GM12878 (cell line): ENCODE measurements around the gene GCSAM. TPM values are rescaled to one million over a fixed set of nuclear protein-coding genes. Genes with fewer than 3 reads are reported as not detected.
A peak's percentile ranks its signal among the peaks of the same experiment; 100 is the strongest.

Experiments
- ATAC-seq: fragments of 200-7000 bp; cut with Tn5 transposase; 3 replicates; pipeline ENCODE4 v1.9.1; 2020; ENCODE audit warnings: mild to moderate bottlenecking, moderate library complexity
- BruUV-seq: library from RNA; stranded (reverse); fragments of 400-500 nt; replicated peaks from 2 replicates; lab custom pipeline; 2021; lab: Mats Ljungman, UMichigan
- CTCF ChIA-PET: fragments of 300-600 bp; sonication (Branson Sonifier 250); formaldehyde crosslinking; extraction: SDS; loops from one replicate; lab custom pipeline; 2021; ENCODE audit warnings: inconsistent platforms; lab: Yijun Ruan, JAX
- POLR2A ChIA-PET: fragments of 350-600 bp; formaldehyde crosslinking; extraction: SDS; loops from one replicate; lab custom pipeline; 2021; ENCODE audit warnings: inconsistent platforms; lab: Charles Lee
- RAD21 ChIA-PET: fragments of 300-600 bp; sonication (Branson Sonifier 250); formaldehyde crosslinking; loops from one replicate; lab custom pipeline; 2023; ENCODE audit warnings: antibody characterized with exemption; ENCODE audit not compliant: unreplicated experiment; lab: Charles Lee
- SMC1A ChIA-PET: fragments of 300-600 bp; sonication (Branson Sonifier 250); formaldehyde crosslinking; loops from one replicate; lab custom pipeline; 2023; ENCODE audit not compliant: unreplicated experiment, uncharacterized antibody; lab: Charles Lee
- DNase-seq: peaks from one replicate; pipeline ENCODE4 v3.0.0-alpha.2; 2011; ENCODE audit warnings: low read depth, low spot score
- FAIRE-seq: peaks from 3 replicates; lab custom pipeline; 2011; peaks lifted over from hg19 to GRCh38; lab: Jason Lieb, UNC
- H2AFZ ChIP-seq: 2 replicates; pipeline ENCODE4 v1.6.0; 2011; ENCODE audit warnings: low read depth, low read length, control low read depth; ENCODE audit not compliant: control insufficient read depth
- H3K27ac ChIP-seq: 2 replicates; pipeline ENCODE4 v1.5.1; 2011; ENCODE audit warnings: control low read depth; ENCODE audit not compliant: control insufficient read depth, insufficient read depth
- H3K27me3 ChIP-seq, 2 experiments: replicated peaks in 1 of 2; 2 replicates each; pipeline versions ENCODE4 v1.6.0 to v1.6.1; 2011; ENCODE audit warnings: low read length in 1 of 2; ENCODE audit not compliant: control insufficient read depth in 2 of 2, insufficient read depth in 2 of 2
- H3K36me3 ChIP-seq, 2 experiments: 2 replicates each; pipeline ENCODE4 v1.5.1; 2011; ENCODE audit warnings: low read length in 1 of 2; ENCODE audit not compliant: control insufficient read depth in 2 of 2, insufficient read depth in 2 of 2
- H3K4me1 ChIP-seq: 2 replicates; pipeline ENCODE4 v1.6.1; 2011; ENCODE audit warnings: mild to moderate bottlenecking, low read length, moderate library complexity, mixed read lengths; ENCODE audit not compliant: control insufficient read depth, insufficient read depth
- H3K4me2 ChIP-seq: 2 replicates; pipeline ENCODE4 v1.6.0; 2011; ENCODE audit warnings: control low read depth; ENCODE audit not compliant: control insufficient read depth, insufficient read depth
- H3K4me3 ChIP-seq: fragments of 200-600 bp; sonication (generic); 2 replicates; pipeline ENCODE4 v1.5.1; 2016
- H3K79me2 ChIP-seq: 2 replicates; pipeline ENCODE4 v1.6.0; 2011; ENCODE audit warnings: low read length; ENCODE audit not compliant: control insufficient read depth, insufficient read depth
- H3K9ac ChIP-seq: 2 replicates; pipeline ENCODE4 v1.8.0; 2011; ENCODE audit warnings: low read length, control low read depth, mixed read lengths; ENCODE audit not compliant: control insufficient read depth, insufficient read depth
- H3K9me3 ChIP-seq: replicated peaks from 3 replicates; pipeline ENCODE4 v1.5.1; 2011; ENCODE audit warnings: mild to moderate bottlenecking, low read length; ENCODE audit not compliant: control insufficient read depth, insufficient read depth
- H4K20me1 ChIP-seq: 2 replicates; pipeline ENCODE4 v1.6.0; 2011; ENCODE audit not compliant: control insufficient read depth, insufficient read depth
- NBN ChIP-seq: fragments of 450-650 bp; IDR thresholded peaks from 2 replicates; pipeline ENCODE4 v1.6.1; 2016
- SIX5 ChIP-seq: IDR thresholded peaks from 2 replicates; pipeline ENCODE4 v1.6.1; 2011; ENCODE audit warnings: mild to moderate bottlenecking, low read depth, low read length, moderate library complexity; ENCODE audit not compliant: severe bottlenecking
- SPI1 ChIP-seq: IDR thresholded peaks from 2 replicates; pipeline ENCODE4 v1.6.1; 2011; ENCODE audit warnings: low read depth, mild to moderate bottlenecking, low read length, moderate library complexity, borderline replicate concordance; ENCODE audit not compliant: insufficient read depth
- WGBS: methylation state at CpG from one replicate; pipeline ENCODE4 v1.1.6; 2016; ENCODE audit warnings: low lambda C conversion rate; ENCODE audit not compliant: insufficient replicate concordance, insufficient coverage; ENCODE audit errors: missing lambda C conversion rate; 5-methylcytosine and 5-hydroxymethylcytosine counted together
- in situ Hi-C: fragments of 300-500 bp; cut with MboI; formaldehyde crosslinking; loops from 9 replicates; pipeline ENCODE4 v1.14.3; 2018; ENCODE audit warnings: mixed read lengths
- intact Hi-C: fragments of 100-400 bp; cut with micrococcal nuclease; formaldehyde crosslinking; loops from one replicate; pipeline ENCODE4 v1.14.2; 2022; ENCODE audit not compliant: unreplicated experiment
- polyA plus RNA-seq, 11 experiments: library from polyadenylated mRNA; depleted of rRNA in 4 of 11; unstranded in 6 of 11; stranded (reverse) in 5 of 11; fragments of >200 nt; fragmentation: Nextera tagmentation in 4 of 11; fragmentation: Illumina TruSeq in 1 of 11; extraction: Ambion mirVana in 4 of 11; extraction: Trizol in 1 of 11; gene quantifications; 1 replicate in 1 of 11; 2 replicates in 10 of 11; pipeline versions ENCODE4 v1.2.1 to v1.2.3, GENCODE V29; 2011 to 2016; ENCODE audit warnings: inconsistent platforms in 2 of 11, missing spikeins in 2 of 11, low read depth in 1 of 11
- total RNA-seq, 4 experiments: library from RNA; depleted of rRNA in 3 of 4; stranded (reverse); fragments of >200 nt in 3 of 4; fragmentation: Illumina TruSeq in 1 of 4; extraction: Trizol in 1 of 4; gene quantifications; 2 replicates each; pipeline versions ENCODE4 v1.2.1 to v1.2.3, GENCODE V29; 2013 to 2021

GCSAM gene
- total and polyA plus RNA-seq, 10 of the 15 experiments (the other 5 are each of a cell fraction or from before 2014, with no cell fraction given): 81.5 to 407 (median 107) TPM

DNA sequence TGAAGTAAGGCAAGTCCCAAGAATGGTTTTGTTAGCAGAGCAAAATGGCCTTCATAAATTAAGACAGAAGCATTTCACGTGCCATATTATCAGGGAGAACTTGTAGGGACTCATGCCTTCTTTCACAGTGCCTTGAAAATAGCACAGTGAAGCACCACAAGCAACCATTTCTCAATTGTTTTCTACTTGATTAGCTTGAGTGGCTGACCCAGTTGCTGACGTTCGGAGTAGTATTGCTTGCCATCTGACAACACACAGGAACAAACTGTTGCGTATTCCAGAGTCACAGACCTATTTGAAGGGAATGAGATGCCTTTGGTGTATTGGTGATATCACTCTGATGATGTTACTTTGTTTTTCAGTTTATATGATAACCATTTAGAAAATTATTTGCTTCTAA lies 49.8 kb downstream of the GCSAM start:
- H3K27ac ChIP-seq: no peak overlapping the region
- ChIA-PET POLR2A (no interaction called here), CTCF (no interaction called here)
- 66% methylated on average over 4 of the region's 4 CpGs for WGBS
- no peak overlapping the region for H3K9ac ChIP-seq
- H2AFZ ChIP-seq: no peak overlapping the region
- no peak overlapping the region for H3K4me3 ChIP-seq
- BruUV-seq: no TSS peak
- H3K4me1 ChIP-seq: no peaks in the 10 kb centered on the region; the same call in 1 of the 2 replicates
- no peak for TF ChIP-seq NBN
- TF ChIP-seq, all 136 proteins: peak for 0
- in situ Hi-C loops (no loop called here), intact Hi-C loops (no loop called here)
- Histone ChIP-seq H3K4me2 (no peak overlapping the region), H3K9me3 (no peaks in the 10 kb centered on the region), H3K79me2 (no peaks in the 10 kb centered on the region), H4K20me1 (no peaks in the 10 kb centered on the region), H3K27me3 (peaks cover 7 to 12% of the 10 kb centered on the region in 2 experiments), H3K36me3 (no peaks in the 10 kb centered on the region)
- SMC1A ChIA-PET: no interaction called here
- RAD21 ChIA-PET: no interaction called here
- no peak for FAIRE-seq
- no peak for DNase-seq
- ATAC-seq: no peak

DNA sequence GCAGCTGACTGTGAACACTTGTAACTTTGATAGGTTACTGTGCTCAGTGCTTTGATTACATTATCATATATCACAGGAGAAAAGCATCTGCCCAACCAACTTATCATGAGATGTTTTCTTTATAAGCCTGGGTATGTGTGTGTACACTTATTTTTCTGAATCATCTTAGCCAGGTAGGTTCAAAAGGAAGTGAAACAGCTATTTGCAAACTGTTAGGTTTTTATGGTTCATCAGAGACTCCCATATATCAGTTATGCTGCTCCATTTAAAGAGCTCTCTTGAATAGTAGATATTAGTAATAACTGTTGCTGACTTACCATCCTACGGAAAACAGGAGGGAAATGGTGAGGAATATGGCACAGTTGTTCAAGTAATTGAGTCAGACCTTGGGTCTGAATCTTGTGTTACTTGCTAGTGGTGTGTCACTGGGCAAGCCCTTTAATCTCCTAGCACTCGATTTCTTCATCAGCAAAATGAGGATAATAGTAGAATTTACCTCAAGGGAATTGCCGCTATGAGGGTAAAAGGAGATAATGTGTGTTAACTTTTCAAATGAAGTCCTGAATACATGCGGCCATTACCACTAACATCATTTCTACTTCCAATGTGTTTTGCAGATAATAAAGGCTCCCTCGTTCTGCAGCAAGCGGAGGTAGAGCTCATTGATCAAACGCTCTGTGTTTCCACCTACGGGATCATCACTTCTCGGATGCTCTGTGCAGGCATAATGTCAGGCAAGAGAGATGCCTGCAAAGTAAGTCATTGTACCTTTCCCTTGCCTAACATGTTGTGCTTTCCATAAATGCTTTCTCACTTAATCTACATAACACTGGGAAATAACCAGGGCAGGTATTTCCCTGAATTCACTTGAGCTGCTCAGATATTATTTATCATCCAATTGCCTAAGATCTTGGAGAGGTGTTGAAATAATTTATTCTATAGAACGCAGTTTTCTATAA lies 54.6 kb downstream of the GCSAM start:
- Histone ChIP-seq H3K4me2 (no peak overlapping the region), H3K27me3 (no peaks in the 10 kb centered on the region), H3K27ac (no peak overlapping the region), H3K4me1 (peaks cover 4% of the 10 kb centered on the region; the same call in 1 of the 2 replicates), H2AFZ (no peak overlapping the region), H3K4me3 (no peak overlapping the region), H3K9me3 (no peaks in the 10 kb centered on the region), H4K20me1 (no peaks in the 10 kb centered on the region), H3K36me3 (no peaks in the 10 kb centered on the region), H3K79me2 (no peaks in the 10 kb centered on the region), H3K9ac (no peak overlapping the region)
- intact Hi-C loops: no loop called here
- RAD21 ChIA-PET: interaction anchor here (0.9 to 1.5 kb wide), 3 partner anchors 35 to 65 kb away, joined by 3 read pairs; no protein-coding TSS in a partner anchor
- CTCF ChIA-PET: interaction anchor here (1.0 to 2.2 kb wide), 3 partner anchors 33 to 65 kb away, joined by 3 to 8 read pairs (median 4); no protein-coding TSS in a partner anchor
- WGBS: 64% methylated on average over 10 of the region's 10 CpGs
- POLR2A ChIA-PET: no interaction called here
- TF ChIP-seq SIX5 (no peak), SPI1 (peak; percentile 26; the same call in 1 of the 2 replicates)
- FAIRE-seq (no peak), DNase-seq (no peak), ATAC-seq (peak; percentile 51; the same call in 2 of the 3 replicates)
- SMC1A ChIA-PET: interaction anchor here (0.7 to 1.3 kb wide), 5 partner anchors 10 to 34 kb away, joined by 3 read pairs; no protein-coding TSS in a partner anchor
- in situ Hi-C loops: no loop called here
- no TSS peak for BruUV-seq
